AG09309 (cell line): ENCODE data around the gene EHBP1L1.
"Not testable (repeated sequence)": the region's sequence is repeated elsewhere in the genome, so short reads cannot be mapped to it uniquely, and the experiment has no call there.

Source experiments
- DNase-seq: peaks from one replicate; pipeline ENCODE4 v3.0.0-alpha.2; 2010; ENCODE audit warnings: low read depth
- H3K4me3 ChIP-seq: 2 replicates; pipeline ENCODE4 v1.5.1; 2011; ENCODE audit warnings: mild to moderate bottlenecking, low read depth, low read length, moderate library complexity; ENCODE audit not compliant: control insufficient read depth
- TF ChIP-seq, protein P1 (sequence below): IDR thresholded peaks from 2 replicates; pipeline ENCODE4 v1.5.1; 2011; ENCODE audit warnings: mild to moderate bottlenecking, low read depth, low read length, inconsistent platforms; ENCODE audit not compliant: insufficient read depth, control insufficient read depth; ENCODE audit errors: missing control alignments

Gene EHBP1L1

GRCh38 chr11:65637794-65638419, 62.1 kb downstream of the EHBP1L1 start, which contains the start of gene SIPA1:
Gene SIPA1, plus strand, starts transcription at chr11:65638101. Its CDS starts 2,821 bp downstream, at chr11:65640922.
- TF ChIP-seq, protein P1, sequence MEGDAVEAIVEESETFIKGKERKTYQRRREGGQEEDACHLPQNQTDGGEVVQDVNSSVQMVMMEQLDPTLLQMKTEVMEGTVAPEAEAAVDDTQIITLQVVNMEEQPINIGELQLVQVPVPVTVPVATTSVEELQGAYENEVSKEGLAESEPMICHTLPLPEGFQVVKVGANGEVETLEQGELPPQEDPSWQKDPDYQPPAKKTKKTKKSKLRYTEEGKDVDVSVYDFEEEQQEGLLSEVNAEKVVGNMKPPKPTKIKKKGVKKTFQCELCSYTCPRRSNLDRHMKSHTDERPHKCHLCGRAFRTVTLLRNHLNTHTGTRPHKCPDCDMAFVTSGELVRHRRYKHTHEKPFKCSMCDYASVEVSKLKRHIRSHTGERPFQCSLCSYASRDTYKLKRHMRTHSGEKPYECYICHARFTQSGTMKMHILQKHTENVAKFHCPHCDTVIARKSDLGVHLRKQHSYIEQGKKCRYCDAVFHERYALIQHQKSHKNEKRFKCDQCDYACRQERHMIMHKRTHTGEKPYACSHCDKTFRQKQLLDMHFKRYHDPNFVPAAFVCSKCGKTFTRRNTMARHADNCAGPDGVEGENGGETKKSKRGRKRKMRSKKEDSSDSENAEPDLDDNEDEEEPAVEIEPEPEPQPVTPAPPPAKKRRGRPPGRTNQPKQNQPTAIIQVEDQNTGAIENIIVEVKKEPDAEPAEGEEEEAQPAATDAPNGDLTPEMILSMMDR, result peak; percentile 66
- peak within 1 kb of the TSS; percentile 81 for H3K4me3 ChIP-seq
- DNase-seq, result peak; percentile 56

DNA sequence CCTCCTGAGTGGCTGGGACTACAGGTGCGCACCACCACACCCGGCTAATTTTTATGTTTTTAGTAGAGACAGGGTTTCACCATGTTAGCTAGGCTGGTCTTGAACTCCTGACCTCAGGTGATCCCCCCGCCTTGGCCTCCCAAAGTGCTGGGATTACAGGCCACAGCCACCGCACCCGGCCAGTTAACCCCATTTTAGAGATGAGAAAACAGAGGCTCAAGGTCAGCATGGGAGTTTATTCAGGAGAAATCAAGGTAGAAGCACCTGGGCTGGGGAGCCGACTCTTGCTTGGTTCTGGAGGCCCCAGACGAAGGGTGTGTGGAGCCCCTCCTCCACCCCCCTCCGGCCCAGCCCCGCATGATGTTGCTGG, 63.4 kb downstream of the EHBP1L1 start:
- DNase-seq, H3K4me3 ChIP-seq: not testable (repeated sequence)

- no peak overlapping the region for H3K4me3 ChIP-seq
- no peak for DNase-seq
- TF ChIP-seq, protein P1, result no peak
These were observed 64.0 kb downstream of the EHBP1L1 start for GRCh38 chr11:65639623-65640482.

DNA sequence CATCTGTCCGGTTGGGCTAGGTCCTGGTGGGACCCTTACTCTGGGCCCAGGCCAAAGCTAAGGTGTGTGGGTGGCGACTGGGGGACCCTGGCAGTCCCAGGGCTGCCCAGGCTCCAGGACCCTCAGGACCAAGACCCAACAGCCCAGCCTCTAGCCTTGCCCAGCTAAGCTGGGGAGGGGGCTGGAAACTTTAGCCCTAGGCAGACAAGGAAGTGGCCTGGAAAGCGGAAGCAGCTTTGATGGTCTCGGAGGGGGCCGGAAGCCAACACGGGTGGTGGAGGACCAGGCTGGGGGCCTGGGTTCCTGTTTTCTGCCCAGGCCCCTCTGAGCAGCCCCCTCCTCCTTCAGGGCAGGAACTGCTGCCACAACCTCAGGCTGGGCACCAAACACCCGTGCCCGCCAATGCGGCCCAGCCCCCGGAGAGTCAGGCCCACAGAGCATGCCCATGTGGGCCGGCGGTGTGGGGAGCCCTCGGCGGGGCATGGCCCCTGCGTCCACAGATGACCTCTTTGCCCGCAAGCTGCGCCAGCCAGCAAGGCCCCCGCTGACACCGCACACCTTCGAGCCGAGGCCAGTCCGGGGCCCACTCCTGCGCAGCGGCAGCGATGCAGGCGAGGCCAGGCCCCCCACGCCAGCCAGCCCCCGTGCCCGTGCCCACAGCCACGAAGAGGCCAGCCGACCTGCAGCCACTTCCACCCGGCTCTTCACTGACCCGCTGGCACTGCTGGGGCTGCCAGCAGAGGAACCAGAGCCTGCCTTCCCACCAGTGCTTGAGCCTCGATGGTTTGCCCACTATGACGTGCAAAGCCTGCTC, 64.8 kb downstream of the EHBP1L1 start:
- DNase-seq, result no peak
- H3K4me3 ChIP-seq, result no peak overlapping the region
- TF ChIP-seq, protein P1, result no peak

DNA sequence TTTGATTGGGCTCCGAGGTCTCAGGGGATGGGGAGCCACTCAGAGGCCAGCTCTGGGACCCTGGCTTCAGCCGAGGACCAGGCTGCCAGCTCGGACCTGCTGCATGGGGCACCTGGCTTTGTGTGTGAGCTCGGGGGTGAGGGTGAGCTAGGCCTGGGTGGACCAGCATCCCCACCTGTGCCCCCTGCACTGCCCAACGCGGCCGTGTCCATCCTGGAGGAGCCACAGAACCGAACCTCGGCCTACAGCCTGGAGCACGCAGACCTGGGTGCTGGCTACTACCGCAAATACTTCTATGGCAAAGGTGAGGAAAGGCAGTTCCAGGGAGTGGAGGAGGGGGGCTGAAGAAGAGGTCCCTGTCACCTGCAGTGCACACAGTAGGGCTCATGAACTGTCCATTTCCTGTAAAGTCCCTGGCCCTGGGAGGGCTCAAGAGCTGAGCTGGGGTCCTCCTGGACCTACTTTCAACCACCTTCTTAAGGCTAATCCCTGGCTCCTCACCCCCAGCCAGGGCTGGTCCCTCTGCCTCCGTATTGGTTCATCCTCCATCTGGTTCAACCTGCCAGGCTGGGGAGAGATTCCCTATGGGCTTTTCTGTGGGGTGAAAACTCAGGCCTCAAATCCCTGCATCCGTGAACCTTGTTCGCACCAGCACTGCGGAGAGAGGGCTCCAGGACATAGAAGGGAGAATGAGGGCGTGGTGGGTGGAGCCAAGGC, 65.6 kb downstream of the EHBP1L1 start:
- no peak for DNase-seq
- H3K4me3 ChIP-seq, result no peak overlapping the region

More for the DNA sequence above, 65.6 kb downstream of the EHBP1L1 start:
- TF ChIP-seq, protein P1, result no peak
